HG03097 (cell line): ENCODE results near the gene TRIM48.
"Not testable (repeated sequence)": the region's sequence is repeated elsewhere in the genome, so short reads cannot be mapped to it uniquely, and the experiment has no call there.

Experiments used
- ATAC-seq: cut with Tn5 transposase; IDR thresholded peaks from one replicate; pipeline ENCODE4 v1.9.1; 2021; ENCODE audit not compliant: unreplicated experiment, low FRiP score

Gene TRIM48, protein sequence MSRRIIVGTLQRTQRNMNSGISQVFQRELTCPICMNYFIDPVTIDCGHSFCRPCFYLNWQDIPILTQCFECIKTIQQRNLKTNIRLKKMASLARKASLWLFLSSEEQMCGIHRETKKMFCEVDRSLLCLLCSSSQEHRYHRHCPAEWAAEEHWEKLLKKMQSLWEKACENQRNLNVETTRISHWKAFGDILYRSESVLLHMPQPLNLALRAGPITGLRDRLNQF

DNA sequence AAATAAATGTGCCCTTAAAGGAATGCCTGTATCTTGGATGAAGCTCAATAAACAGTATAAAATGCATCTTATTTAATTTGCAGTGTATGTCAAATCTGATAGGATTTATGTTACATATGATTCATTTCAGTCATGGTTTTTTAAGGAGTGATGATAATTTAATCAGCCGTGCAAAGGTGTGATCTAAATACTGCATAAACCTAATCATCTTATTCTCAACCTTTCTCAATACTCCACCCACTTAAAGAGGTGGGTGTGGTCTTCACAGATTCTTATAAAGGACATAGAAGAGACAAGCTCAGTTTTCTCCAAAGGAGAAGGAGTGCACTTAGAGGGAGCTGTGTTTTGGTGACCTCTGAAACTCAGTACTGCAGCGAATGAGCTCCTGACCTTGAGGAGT lies at the start of gene TRIM48:
Gene TRIM48 (plus strand): TSS at position 301 of the 400 bp plus-strand sequence. CDS start 113 bp downstream, outside the sequence.
- not testable (repeated sequence) for ATAC-seq

DNA sequence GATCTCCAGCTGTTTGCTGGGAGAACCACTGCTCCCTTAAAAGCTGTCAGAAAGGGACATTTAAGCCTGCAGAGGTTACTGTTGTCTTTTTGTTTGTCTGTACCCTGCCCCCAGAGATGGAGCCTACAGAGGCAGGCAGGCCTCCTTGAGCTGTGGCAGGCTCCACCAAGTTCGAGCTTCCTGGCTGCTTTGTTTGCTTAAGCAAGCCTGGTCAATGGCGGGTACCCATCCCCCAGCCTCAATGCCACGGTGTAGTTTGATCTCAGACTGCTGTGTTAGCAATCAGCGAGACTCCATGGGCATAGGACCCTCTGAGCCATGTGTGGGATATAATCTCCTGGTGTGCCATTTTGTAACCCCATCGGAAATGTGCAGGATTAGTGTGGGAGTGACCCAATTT lies 23.6 kb upstream of the TRIM48 start:
- ATAC-seq, result not testable (repeated sequence)

DNA sequence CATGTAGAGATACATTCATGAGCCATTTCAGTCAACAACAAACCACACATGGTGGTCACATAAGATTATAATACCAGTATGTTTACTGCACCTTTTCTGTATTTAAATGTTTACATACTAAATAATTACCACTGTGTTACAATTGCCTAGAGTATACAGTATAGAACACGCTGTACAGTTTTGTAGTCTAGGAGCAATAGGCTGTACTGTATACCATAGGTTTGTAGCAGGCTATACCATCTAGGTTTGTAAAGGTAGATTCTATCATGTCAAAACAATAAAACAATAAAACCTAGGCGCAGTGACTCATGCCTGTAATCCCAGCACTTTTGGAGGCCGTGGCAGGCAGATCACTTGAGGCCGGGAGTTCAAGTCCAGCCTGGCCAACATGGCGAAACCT lies 1.1 kb downstream of the TRIM48 start:
- no peak for ATAC-seq
